HEK293T (cell line): ENCODE results near the gene AQP6.

Experiments used
- CTCF ChIA-PET: fragments of 350-600 bp; formaldehyde crosslinking; extraction: SDS; loops from one replicate; lab custom pipeline; 2021; ENCODE audit warnings: antibody characterized with exemption, inconsistent platforms; lab: Yijun Ruan, JAX
- POLR2A ChIA-PET: fragments of 350-600 bp; formaldehyde crosslinking; extraction: SDS; loops from one replicate; lab custom pipeline; 2020; ENCODE audit warnings: antibody characterized with exemption, inconsistent platforms; lab: Yijun Ruan, JAX
- DNase-seq: peaks from one replicate; pipeline ENCODE4 v3.0.0; 2012; ENCODE audit warnings: mixed read lengths; ENCODE audit errors: extremely low spot score
- ARNT ChIP-seq: fragments of 450-650 bp; IDR thresholded peaks from 2 replicates; pipeline ENCODE4 v1.6.1; 2017; ENCODE audit warnings: mild to moderate bottlenecking
- BHLHE40 ChIP-seq: fragments of 450-650 bp; IDR thresholded peaks from 2 replicates; pipeline ENCODE4 v1.6.1; 2016; ENCODE audit warnings: mild to moderate bottlenecking, moderate library complexity, borderline replicate concordance
- CTBP1 ChIP-seq: fragments of 450-650 bp; IDR thresholded peaks from 2 replicates; pipeline ENCODE4 v1.6.1; 2016; ENCODE audit warnings: borderline replicate concordance
- ELF4 ChIP-seq: fragments of 450-650 bp; IDR thresholded peaks from 2 replicates; pipeline ENCODE4 v1.6.1; 2017; ENCODE audit warnings: antibody characterized with exemption
- FOXA1 ChIP-seq: fragments of 450-650 bp; IDR thresholded peaks from 2 replicates; pipeline ENCODE4 v1.6.1; 2016; ENCODE audit warnings: mild to moderate bottlenecking
- FOXK2 ChIP-seq: fragments of 450-650 bp; IDR thresholded peaks from 2 replicates; pipeline ENCODE4 v1.6.1; 2016; ENCODE audit warnings: mild to moderate bottlenecking
- FOXM1 ChIP-seq: fragments of 450-650 bp; IDR thresholded peaks from 2 replicates; pipeline ENCODE4 v1.6.1; 2017; ENCODE audit warnings: mild to moderate bottlenecking, borderline replicate concordance
- HDGF ChIP-seq: fragments of 450-650 bp; IDR thresholded peaks from 2 replicates; pipeline ENCODE4 v1.6.1; 2017; ENCODE audit warnings: antibody characterized with exemption, borderline replicate concordance
- L3MBTL2 ChIP-seq: fragments of 450-650 bp; conservative IDR thresholded peaks from 2 replicates; pipeline ENCODE4 v1.6.1; 2016; ENCODE audit warnings: mild to moderate bottlenecking
- LEF1 ChIP-seq: fragments of 450-650 bp; IDR thresholded peaks from 2 replicates; pipeline ENCODE4 v1.6.1; 2017; ENCODE audit warnings: mild to moderate bottlenecking, borderline replicate concordance
- NFRKB ChIP-seq: fragments of 450-650 bp; IDR thresholded peaks from 2 replicates; pipeline ENCODE4 v1.6.1; 2016; ENCODE audit warnings: mild to moderate bottlenecking, moderate library complexity
- SP1 ChIP-seq: fragments of 450-650 bp; IDR thresholded peaks from 2 replicates; pipeline ENCODE4 v1.6.1; 2017
- SUZ12 ChIP-seq: fragments of 450-650 bp; IDR thresholded peaks from 2 replicates; pipeline ENCODE4 v1.6.1; 2016; ENCODE audit warnings: mild to moderate bottlenecking
- TARDBP ChIP-seq: fragments of 450-650 bp; IDR thresholded peaks from 2 replicates; pipeline ENCODE4 v1.6.1; 2016
- ZNF384 ChIP-seq: fragments of 450-650 bp; IDR thresholded peaks from 2 replicates; pipeline ENCODE4 v1.6.1; 2016
- TF ChIP-seq, protein P1 (sequence below): fragments of 450-650 bp; IDR thresholded peaks from 2 replicates; pipeline ENCODE4 v1.6.1; 2016

Gene AQP6

DNA sequence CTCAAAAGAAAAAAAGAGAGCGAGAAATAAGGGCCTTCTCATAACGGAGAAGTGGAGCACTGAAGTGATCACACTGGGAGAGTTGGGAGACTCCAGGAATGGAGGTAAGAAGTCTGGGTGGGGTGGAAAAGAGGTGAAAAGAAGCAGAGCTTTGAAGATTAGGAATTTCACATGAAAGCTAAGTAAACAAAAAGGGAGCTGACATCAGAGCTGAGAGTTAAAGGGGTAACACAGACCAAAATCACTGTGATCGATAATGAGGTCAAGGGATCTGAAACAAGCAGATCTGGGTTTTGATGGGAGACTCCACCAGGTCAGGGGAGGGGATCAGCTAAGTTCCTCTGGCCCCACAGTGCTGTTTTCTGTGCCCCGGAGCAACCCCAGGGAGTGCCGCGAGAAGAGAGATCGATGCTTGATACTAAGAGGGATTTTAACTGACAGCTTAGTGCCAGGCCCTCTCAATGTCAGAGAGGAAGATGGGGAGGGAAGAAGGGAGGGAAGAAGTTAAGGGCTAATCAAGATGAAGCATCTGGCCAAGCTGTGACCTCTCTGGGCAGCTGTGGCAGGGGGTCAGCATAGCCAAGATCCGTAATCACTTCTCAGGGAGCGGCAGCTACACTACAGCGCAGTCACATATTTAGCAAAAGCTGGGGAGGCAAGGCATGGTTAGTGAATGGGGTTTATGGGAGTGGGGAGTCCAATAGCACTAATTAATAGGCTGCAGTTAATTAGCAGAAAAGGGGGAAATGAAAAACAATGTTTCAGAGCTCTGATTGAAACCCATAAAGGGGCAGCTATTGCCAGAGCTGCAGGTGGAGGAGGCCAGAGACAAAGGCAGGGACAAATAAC is 8.0 kb downstream of the AQP6 start:
- POLR2A ChIA-PET, result no interaction called here
- no peak for DNase-seq
- CTCF ChIA-PET, result interaction anchor here (0.7 to 3.7 kb wide), 3 partner anchors 13 to 112 kb away, joined by 3 to 22 read pairs (median 3); no protein-coding TSS in a partner anchor
- TF ChIP-seq ZNF384 (no peak), FOXA1 (no peak), L3MBTL2 (no peak), ELF4 (no peak), ARNT (no peak), BHLHE40 (no peak), HDGF (no peak), FOXK2 (no peak), SUZ12 (no peak), FOXM1 (no peak), TARDBP (no peak), SP1 (no peak), NFRKB (no peak), CTBP1 (no peak), LEF1 (no peak)
- TF ChIP-seq, protein P1, sequence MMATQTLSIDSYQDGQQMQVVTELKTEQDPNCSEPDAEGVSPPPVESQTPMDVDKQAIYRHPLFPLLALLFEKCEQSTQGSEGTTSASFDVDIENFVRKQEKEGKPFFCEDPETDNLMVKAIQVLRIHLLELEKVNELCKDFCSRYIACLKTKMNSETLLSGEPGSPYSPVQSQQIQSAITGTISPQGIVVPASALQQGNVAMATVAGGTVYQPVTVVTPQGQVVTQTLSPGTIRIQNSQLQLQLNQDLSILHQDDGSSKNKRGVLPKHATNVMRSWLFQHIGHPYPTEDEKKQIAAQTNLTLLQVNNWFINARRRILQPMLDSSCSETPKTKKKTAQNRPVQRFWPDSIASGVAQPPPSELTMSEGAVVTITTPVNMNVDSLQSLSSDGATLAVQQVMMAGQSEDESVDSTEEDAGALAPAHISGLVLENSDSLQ, result no peak

DNA sequence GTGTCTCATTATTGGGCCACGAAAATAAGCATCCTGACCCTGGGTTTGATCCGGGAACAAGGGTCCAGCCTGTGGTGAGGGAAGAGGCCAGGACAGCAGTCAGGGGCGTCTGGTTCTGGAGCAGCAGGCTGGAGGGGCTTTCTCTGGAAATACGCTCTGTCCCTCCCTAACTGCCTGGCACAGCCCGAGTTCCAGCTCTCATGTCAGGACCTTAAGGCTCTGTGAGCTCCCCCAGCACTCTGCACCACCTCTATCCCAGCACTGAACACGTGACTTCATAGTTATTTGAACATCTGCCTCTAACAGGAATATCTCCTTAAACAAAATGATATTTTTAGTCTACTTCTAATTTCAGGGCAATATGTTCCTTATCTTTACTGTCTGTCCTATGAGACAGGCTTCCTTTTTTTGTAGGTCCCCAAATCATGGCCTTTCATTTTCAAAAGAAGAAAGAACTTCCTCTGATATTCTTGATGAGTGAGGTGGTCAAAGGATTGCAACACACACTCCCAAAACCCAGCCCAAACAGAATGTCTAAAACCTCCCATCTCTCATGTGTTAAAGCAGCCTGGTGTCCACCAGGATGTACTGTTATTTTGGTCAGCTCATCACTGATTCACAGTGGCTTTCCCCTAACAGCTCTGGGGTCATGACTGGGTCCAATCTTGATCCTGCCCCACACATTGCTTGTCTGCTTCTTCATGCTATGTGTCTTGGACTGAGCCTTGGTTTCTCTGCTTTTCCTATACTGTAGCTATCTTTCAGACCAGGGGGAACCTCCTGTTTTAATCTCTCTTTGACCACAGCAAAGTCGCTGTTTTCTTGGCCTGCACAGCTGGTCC is 9.7 kb downstream of the AQP6 start:
- no peak for DNase-seq
- no peak for TF ChIP-seq FOXA1
- no peak for TF ChIP-seq FOXM1
- TF ChIP-seq BHLHE40, result no peak
- TF ChIP-seq SUZ12, result no peak
- no peak for TF ChIP-seq ELF4
- TF ChIP-seq L3MBTL2, result no peak
- TF ChIP-seq LEF1, result no peak
- no peak for TF ChIP-seq ZNF384
- TF ChIP-seq CTBP1, result no peak
- no peak for TF ChIP-seq HDGF
- TF ChIP-seq FOXK2, result no peak
- no peak for TF ChIP-seq ARNT
- TF ChIP-seq, protein P1, result no peak
- TF ChIP-seq NFRKB, result no peak
- TF ChIP-seq TARDBP, result no peak
- TF ChIP-seq SP1, result no peak
- POLR2A ChIA-PET, result interaction anchor here (1.4 kb wide), 1 partner anchor 23 kb away, joined by 3 read pairs; no protein-coding TSS in a partner anchor
- CTCF ChIA-PET, result interaction anchor here (3.7 kb wide), 1 partner anchor 15 kb away, joined by 22 read pairs; no protein-coding TSS in a partner anchor

DNA sequence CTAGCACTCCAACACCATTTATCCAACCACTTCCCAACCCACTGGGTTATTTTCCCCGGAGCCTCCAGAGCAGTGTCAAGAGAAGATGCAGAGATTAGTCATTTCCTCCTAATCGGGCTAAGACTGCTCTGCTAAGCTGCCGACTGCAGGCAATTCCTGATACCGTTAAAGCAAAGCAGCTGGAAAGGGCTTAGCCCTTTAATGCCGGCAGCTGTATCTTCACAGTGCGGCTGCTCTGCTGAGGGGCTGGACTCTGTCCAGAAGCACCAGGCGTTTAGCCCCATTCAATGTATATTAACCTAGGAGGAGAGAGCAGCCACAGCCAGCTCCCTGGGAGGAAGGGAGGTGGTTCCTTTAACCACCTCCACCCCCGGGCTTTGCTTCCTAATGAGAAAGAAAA is 11.1 kb downstream of the AQP6 start:
- TF ChIP-seq L3MBTL2 (no peak), HDGF (no peak), ZNF384 (no peak), FOXK2 (no peak), BHLHE40 (no peak), ARNT (no peak), FOXM1 (no peak), FOXA1 (no peak), NFRKB (no peak), SP1 (no peak), ELF4 (no peak), CTBP1 (no peak), SUZ12 (no peak), LEF1 (no peak), TARDBP (no peak)
- TF ChIP-seq, protein P1, result no peak
- DNase-seq, result no peak
- POLR2A ChIA-PET, result interaction anchor here (1.4 kb wide), 1 partner anchor 24 kb away, joined by 3 read pairs; no protein-coding TSS in a partner anchor
- CTCF ChIA-PET, result interaction anchor here (1.4 kb wide), 1 partner anchor 101 kb away, joined by 3 read pairs; no protein-coding TSS in a partner anchor

DNA sequence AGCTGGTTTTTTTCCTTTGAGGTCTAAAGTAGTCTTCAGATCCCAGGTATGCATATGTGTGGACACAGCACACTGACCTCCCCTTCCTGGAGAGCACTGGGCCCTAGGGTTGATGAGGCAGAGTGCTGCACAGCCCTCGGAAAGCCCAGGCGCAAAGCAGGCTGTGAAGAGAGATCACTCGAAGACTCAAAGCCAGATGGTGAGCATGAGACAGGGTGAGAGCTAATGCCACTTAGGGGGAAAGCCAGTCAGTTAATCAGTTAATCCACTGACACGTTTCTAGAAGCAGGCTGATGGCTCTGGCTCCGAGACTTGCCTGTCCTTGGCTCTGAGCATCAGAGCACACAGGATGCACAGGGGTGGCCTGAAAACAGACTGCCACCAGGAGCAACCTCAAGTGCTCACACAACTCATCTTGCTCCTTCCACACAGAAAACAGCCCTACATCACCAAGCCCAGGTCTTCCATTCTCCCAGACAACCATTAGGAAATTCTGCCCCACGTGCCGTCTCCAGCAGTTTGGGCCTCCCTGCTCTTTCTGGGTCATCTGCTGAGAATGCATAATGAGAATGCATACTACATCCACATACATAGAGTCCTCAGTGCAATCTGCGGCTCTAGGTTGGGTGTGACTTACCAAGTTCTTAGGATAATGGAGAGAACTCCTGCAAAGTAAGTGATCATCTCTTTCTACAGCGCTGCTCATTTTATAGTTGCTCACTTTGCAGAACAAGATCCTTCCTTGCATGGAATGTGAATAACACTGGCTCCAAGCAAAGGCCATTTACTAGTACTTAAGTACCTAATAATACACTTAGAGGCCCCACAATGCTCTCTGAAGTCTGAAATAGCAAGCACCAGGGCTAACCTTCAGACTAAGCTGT is 12.0 kb downstream of the AQP6 start:
- CTCF ChIA-PET, result interaction anchor here (1.4 kb wide), 1 partner anchor 100 kb away, joined by 3 read pairs; no protein-coding TSS in a partner anchor
- POLR2A ChIA-PET, result no interaction called here
- TF ChIP-seq FOXM1, result no peak
- TF ChIP-seq L3MBTL2, result no peak
- TF ChIP-seq CTBP1, result no peak
- no peak for DNase-seq
